ENCODE results near the gene UNKL.

DNA sequence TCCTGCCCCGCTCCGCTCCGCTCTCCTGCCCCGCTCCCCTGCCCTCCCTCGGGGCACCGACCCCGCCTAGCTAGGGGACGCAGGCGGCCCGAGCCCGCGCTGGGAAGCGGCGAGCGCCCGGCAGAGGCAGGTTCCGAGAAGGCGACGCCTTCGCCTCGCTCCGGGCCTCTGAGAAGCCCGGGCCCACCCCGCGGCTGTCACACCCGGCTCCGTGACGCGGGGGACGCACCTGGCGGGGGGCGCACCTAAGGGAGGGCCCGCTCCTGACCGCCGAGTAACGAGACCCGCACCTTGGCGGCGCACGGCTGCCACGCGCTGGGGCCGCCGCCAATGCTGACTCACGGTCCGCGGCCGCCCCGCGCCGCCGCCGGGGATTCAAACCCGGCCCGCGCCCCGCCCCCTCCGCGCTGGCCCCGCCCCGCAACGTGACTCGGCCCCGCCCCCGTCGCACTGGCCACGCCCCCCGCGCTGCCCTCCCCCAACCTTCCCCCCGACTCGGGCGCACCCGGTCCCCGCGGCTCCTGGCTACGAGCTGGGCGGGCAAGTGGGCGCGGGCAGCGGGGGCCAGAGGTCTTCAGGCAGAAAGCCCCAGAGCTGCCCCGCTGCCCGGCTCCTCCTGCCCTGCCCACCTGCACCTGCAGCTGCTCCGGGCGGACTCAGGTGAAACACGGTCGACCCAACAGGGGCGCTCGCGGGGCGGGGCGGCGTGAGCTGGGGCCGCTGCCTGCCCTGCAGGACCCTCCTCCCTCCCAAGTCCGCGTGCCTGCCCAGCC, 35.0 kb downstream of the UNKL start:
- TF ChIP-seq, protein P1, sequence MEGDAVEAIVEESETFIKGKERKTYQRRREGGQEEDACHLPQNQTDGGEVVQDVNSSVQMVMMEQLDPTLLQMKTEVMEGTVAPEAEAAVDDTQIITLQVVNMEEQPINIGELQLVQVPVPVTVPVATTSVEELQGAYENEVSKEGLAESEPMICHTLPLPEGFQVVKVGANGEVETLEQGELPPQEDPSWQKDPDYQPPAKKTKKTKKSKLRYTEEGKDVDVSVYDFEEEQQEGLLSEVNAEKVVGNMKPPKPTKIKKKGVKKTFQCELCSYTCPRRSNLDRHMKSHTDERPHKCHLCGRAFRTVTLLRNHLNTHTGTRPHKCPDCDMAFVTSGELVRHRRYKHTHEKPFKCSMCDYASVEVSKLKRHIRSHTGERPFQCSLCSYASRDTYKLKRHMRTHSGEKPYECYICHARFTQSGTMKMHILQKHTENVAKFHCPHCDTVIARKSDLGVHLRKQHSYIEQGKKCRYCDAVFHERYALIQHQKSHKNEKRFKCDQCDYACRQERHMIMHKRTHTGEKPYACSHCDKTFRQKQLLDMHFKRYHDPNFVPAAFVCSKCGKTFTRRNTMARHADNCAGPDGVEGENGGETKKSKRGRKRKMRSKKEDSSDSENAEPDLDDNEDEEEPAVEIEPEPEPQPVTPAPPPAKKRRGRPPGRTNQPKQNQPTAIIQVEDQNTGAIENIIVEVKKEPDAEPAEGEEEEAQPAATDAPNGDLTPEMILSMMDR (conservative IDR thresholded peaks at IDR 0.05), result no peak; the same call in 1 of the 2 replicates
- TF ChIP-seq EZH2 (IDR thresholded peaks at IDR 0.05; ENCODE audit: low read depth), result no peak

Data from PC-9 (cell line).